ENCODE data around the gene APLNR.

- TF ChIP-seq TP53 (CRISPR knock-in tag; IDR thresholded peaks at IDR 0.05), result no peak
- no peak for TF ChIP-seq NFE2L2 (conservative IDR thresholded peaks at IDR 0.05; ENCODE audit: low read length)
- TF ChIP-seq, protein P1, sequence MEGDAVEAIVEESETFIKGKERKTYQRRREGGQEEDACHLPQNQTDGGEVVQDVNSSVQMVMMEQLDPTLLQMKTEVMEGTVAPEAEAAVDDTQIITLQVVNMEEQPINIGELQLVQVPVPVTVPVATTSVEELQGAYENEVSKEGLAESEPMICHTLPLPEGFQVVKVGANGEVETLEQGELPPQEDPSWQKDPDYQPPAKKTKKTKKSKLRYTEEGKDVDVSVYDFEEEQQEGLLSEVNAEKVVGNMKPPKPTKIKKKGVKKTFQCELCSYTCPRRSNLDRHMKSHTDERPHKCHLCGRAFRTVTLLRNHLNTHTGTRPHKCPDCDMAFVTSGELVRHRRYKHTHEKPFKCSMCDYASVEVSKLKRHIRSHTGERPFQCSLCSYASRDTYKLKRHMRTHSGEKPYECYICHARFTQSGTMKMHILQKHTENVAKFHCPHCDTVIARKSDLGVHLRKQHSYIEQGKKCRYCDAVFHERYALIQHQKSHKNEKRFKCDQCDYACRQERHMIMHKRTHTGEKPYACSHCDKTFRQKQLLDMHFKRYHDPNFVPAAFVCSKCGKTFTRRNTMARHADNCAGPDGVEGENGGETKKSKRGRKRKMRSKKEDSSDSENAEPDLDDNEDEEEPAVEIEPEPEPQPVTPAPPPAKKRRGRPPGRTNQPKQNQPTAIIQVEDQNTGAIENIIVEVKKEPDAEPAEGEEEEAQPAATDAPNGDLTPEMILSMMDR (IDR thresholded peaks at IDR 0.05), result no peak
- TF ChIP-seq, protein P2, sequence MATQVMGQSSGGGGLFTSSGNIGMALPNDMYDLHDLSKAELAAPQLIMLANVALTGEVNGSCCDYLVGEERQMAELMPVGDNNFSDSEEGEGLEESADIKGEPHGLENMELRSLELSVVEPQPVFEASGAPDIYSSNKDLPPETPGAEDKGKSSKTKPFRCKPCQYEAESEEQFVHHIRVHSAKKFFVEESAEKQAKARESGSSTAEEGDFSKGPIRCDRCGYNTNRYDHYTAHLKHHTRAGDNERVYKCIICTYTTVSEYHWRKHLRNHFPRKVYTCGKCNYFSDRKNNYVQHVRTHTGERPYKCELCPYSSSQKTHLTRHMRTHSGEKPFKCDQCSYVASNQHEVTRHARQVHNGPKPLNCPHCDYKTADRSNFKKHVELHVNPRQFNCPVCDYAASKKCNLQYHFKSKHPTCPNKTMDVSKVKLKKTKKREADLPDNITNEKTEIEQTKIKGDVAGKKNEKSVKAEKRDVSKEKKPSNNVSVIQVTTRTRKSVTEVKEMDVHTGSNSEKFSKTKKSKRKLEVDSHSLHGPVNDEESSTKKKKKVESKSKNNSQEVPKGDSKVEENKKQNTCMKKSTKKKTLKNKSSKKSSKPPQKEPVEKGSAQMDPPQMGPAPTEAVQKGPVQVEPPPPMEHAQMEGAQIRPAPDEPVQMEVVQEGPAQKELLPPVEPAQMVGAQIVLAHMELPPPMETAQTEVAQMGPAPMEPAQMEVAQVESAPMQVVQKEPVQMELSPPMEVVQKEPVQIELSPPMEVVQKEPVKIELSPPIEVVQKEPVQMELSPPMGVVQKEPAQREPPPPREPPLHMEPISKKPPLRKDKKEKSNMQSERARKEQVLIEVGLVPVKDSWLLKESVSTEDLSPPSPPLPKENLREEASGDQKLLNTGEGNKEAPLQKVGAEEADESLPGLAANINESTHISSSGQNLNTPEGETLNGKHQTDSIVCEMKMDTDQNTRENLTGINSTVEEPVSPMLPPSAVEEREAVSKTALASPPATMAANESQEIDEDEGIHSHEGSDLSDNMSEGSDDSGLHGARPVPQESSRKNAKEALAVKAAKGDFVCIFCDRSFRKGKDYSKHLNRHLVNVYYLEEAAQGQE (IDR thresholded peaks at IDR 0.05), result no peak
- no peak for TF ChIP-seq RAD21 (conservative IDR thresholded peaks at IDR 0.05 in 1 of 2, IDR thresholded peaks at IDR 0.05 in 1 of 2)
- no peak for TF ChIP-seq JUN (IDR thresholded peaks at IDR 0.05)
- TF ChIP-seq ZNF302 (CRISPR knock-in tag; IDR thresholded peaks at IDR 0.05), result no peak
- TF ChIP-seq MYC (IDR thresholded peaks at IDR 0.05; ENCODE audit: borderline replicate concordance, low read length), result no peak
- TF ChIP-seq MAX (IDR thresholded peaks at IDR 0.05), result no peak
- TF ChIP-seq EP300 (IDR thresholded peaks at IDR 0.05), result no peak
- no peak for TF ChIP-seq CEBPB (IDR thresholded peaks at IDR 0.05)
Observed at GRCh38 chr11:57203882-57204480, 33.1 kb downstream of the APLNR start.

Data from A549 (cell line).